NCI-H146 (cell line): Measurements from ENCODE around the gene NEURL4.
"Not testable (repeated sequence)": the region's sequence is repeated elsewhere in the genome, so short reads cannot be mapped to it uniquely, and the experiment has no call there.

Source experiments
- DNase-seq: peaks from one replicate; lab custom pipeline; 2025; lab: John Stamatoyannopoulos, UW

Gene NEURL4

GRCh38 chr17:7328840-7329373 lies at the start of gene NEURL4:
TSS of gene NEURL4 (minus strand) at chr17:7329335. CDS start at chr17:7329312, 23 bp downstream.
- DNase-seq = peak; percentile 62

- DNase-seq = no peak
These were observed 45.2 kb upstream of the NEURL4 start for GRCh38 chr17:7374353-7374752.

GRCh38 chr17:7370853-7371252 lies 41.7 kb upstream of the NEURL4 start:
- no peak for DNase-seq

- DNase-seq = no peak
These were observed 40.7 kb upstream of the NEURL4 start for GRCh38 chr17:7369825-7370224.

GRCh38 chr17:7368599-7368994 lies 39.5 kb upstream of the NEURL4 start:
- not testable (repeated sequence) for DNase-seq

GRCh38 chr17:7367918-7368598 lies 38.9 kb upstream of the NEURL4 start:
- no peak for DNase-seq

- no peak for DNase-seq
These were observed 37.9 kb upstream of the NEURL4 start for GRCh38 chr17:7367083-7367482.

GRCh38 chr17:7365963-7366362 lies 36.8 kb upstream of the NEURL4 start:
- DNase-seq = not testable (repeated sequence)

- DNase-seq = no peak
These were observed 34.2 kb upstream of the NEURL4 start for GRCh38 chr17:7363311-7363710.

- DNase-seq = no peak
These were observed 32.8 kb upstream of the NEURL4 start for GRCh38 chr17:7361906-7362305.

- no peak for DNase-seq
These were observed 28.2 kb upstream of the NEURL4 start for GRCh38 chr17:7357381-7357780.

- no peak for DNase-seq
These were observed 27.6 kb upstream of the NEURL4 start for GRCh38 chr17:7356756-7357155.

GRCh38 chr17:7356072-7356549 lies 27.0 kb upstream of the NEURL4 start:
- DNase-seq = peak; percentile 83

GRCh38 chr17:7355573-7355972 lies 26.4 kb upstream of the NEURL4 start:
- DNase-seq = no peak

GRCh38 chr17:7355053-7355452 lies 25.9 kb upstream of the NEURL4 start, which contains the start of gene TMEM95:
TSS of gene TMEM95 (plus strand) at chr17:7355156. CDS start at chr17:7355205, 49 bp downstream.
- DNase-seq = no peak

GRCh38 chr17:7354262-7354843 lies 25.2 kb upstream of the NEURL4 start:
- DNase-seq = peak; percentile 28

GRCh38 chr17:7352910-7353635 lies 23.9 kb upstream of the NEURL4 start:
- no peak for DNase-seq

GRCh38 chr17:7352503-7352889 lies 23.4 kb upstream of the NEURL4 start:
- no peak for DNase-seq

- peak; percentile 74 for DNase-seq
These were observed 22.7 kb upstream of the NEURL4 start, which contains the start of gene KCTD11 for GRCh38 chr17:7351665-7352502. TSS of gene KCTD11 (plus strand) at chr17:7352162.

GRCh38 chr17:7348478-7349242 lies 19.5 kb upstream of the NEURL4 start:
- peak; percentile 17 for DNase-seq
